H1 (cell line): ENCODE measurements around the gene GSTT2. TPM values are rescaled to one million over a fixed set of nuclear protein-coding genes. Genes with fewer than 3 reads are reported as not detected.
A peak's percentile ranks its signal among the peaks of the same experiment; 100 is the strongest.

Experiments used
- CTCF ChIA-PET: fragments of 300-600 bp; sonication (Branson Sonifier 250); formaldehyde crosslinking; loops from one replicate; lab custom pipeline; 2021; ENCODE audit not compliant: partially characterized antibody; lab: Charles Lee
- POLR2A ChIA-PET: fragments of 300-600 bp; sonication (Branson Sonifier 250); formaldehyde crosslinking; loops from one replicate; lab custom pipeline; 2021; ENCODE audit warnings: inconsistent platforms; ENCODE audit not compliant: partially characterized antibody; lab: Charles Lee
- DNase-seq, 2 experiments: peaks; one replicate each; pipeline versions ENCODE4 v3.0.0 to v3.0.0-alpha.2; 2010 to 2022; ENCODE audit warnings: low spot score in 2 of 2, low read depth in 1 of 2, mixed read lengths in 1 of 2
- FAIRE-seq: peaks from 2 replicates; lab custom pipeline; 2011; peaks lifted over from hg19 to GRCh38; lab: Jason Lieb, UNC
- H2AFZ ChIP-seq: 2 replicates; pipeline ENCODE4 v1.8.1; 2012; ENCODE audit warnings: low read length, inconsistent platforms
- H2AK5ac ChIP-seq: 2 replicates; pipeline ENCODE4 v1.6.1; 2013; ENCODE audit warnings: low read depth, low read length
- H2BK120ac ChIP-seq: replicated peaks from 2 replicates; pipeline ENCODE3; 2013; ENCODE audit warnings: low read depth, low read length, inconsistent platforms
- H2BK12ac ChIP-seq: 2 replicates; pipeline ENCODE4 v1.6.1; 2013; ENCODE audit warnings: low read depth, low read length
- H2BK15ac ChIP-seq: 2 replicates; pipeline ENCODE4 v1.6.1; 2013; ENCODE audit warnings: low read length
- H2BK20ac ChIP-seq: 2 replicates; pipeline ENCODE4 v1.6.1; 2013; ENCODE audit warnings: low read length
- H2BK5ac ChIP-seq: 2 replicates; pipeline ENCODE4 v1.6.1; 2013; ENCODE audit warnings: low read depth, low read length
- H3K14ac ChIP-seq: 2 replicates; pipeline ENCODE4 v1.6.1; 2013; ENCODE audit warnings: inconsistent platforms; ENCODE audit not compliant: insufficient read length
- H3K18ac ChIP-seq: 2 replicates; pipeline ENCODE4 v1.6.1; 2013; ENCODE audit warnings: low read length; ENCODE audit errors: extremely low read depth
- H3K23ac ChIP-seq: 2 replicates; pipeline ENCODE4 v1.6.1; 2013; ENCODE audit warnings: inconsistent platforms; ENCODE audit not compliant: insufficient read length
- H3K23me2 ChIP-seq: 2 replicates; pipeline ENCODE4 v1.6.1; 2013; ENCODE audit warnings: low read depth, low read length
- H3K27ac ChIP-seq: 2 replicates; pipeline ENCODE4 v1.6.1; 2011; ENCODE audit warnings: low read depth, low read length, inconsistent platforms
- H3K27me3 ChIP-seq, 4 experiments: replicated peaks in 1 of 4; 1 replicate in 1 of 4; 2 replicates in 3 of 4; pipeline versions ENCODE4 v1.6.1 to v1.8.1; 2011 to 2013; ENCODE audit warnings: low read length in 3 of 4, mild to moderate bottlenecking in 3 of 4, inconsistent platforms in 2 of 4, mixed read lengths in 2 of 4, moderate library complexity in 1 of 4; ENCODE audit not compliant: control insufficient read depth in 3 of 4, insufficient read depth in 3 of 4; ENCODE audit errors: extremely low read depth in 1 of 4
- H3K36me3 ChIP-seq, 4 experiments: 2 replicates each; pipeline versions ENCODE4 v1.6.1 to v1.8.1; 2011 to 2013; ENCODE audit warnings: mild to moderate bottlenecking in 4 of 4, low read length in 3 of 4, moderate library complexity in 2 of 4, control low read depth in 1 of 4, inconsistent platforms in 1 of 4; ENCODE audit not compliant: insufficient read depth in 4 of 4, control insufficient read depth in 2 of 4
- H3K4ac ChIP-seq: replicated peaks from 2 replicates; pipeline ENCODE3; 2013; ENCODE audit warnings: low read length, low read depth, mixed read lengths, inconsistent platforms; ENCODE audit not compliant: insufficient read length
- H3K4me1 ChIP-seq, 4 experiments: replicated peaks in 1 of 4; 1 replicate in 1 of 4; 2 replicates in 3 of 4; pipeline versions ENCODE4 v1.6.1 to v1.8.1; 2011 to 2013; ENCODE audit warnings: low read length in 3 of 4, inconsistent platforms in 2 of 4, mixed read lengths in 1 of 4; ENCODE audit not compliant: insufficient read depth in 4 of 4, control insufficient read depth in 3 of 4
- H3K4me2 ChIP-seq, 2 experiments: 2 replicates each; pipeline versions ENCODE4 v1.6.1 to v1.8.1; 2011 to 2013; ENCODE audit warnings: low read depth in 2 of 2, low read length in 2 of 2, control low read depth in 1 of 2, inconsistent platforms in 1 of 2, mild to moderate bottlenecking in 1 of 2; ENCODE audit not compliant: insufficient read depth in 1 of 2
- H3K4me3 ChIP-seq, 4 experiments: fragments of 200-600, 300-600 bp in 1 of 4; sonication (generic), shearing (Covaris generic), sonication (Bioruptor Twin) in 1 of 4; 2 replicates each; pipeline versions ENCODE4 v1.5.1 to v1.8.1; 2011 to 2016; ENCODE audit warnings: low read length in 4 of 4, low read depth in 3 of 4, control low read depth in 2 of 4, inconsistent platforms in 2 of 4, mild to moderate bottlenecking in 2 of 4, mixed read lengths in 1 of 4, moderate library complexity in 1 of 4; ENCODE audit not compliant: insufficient read depth in 2 of 4; ENCODE audit errors: extremely low read depth in 1 of 4
- H3K56ac ChIP-seq: replicated peaks from 2 replicates; pipeline ENCODE3; 2013; ENCODE audit warnings: low read depth, mild to moderate bottlenecking, mixed read lengths, low read length, inconsistent platforms; ENCODE audit not compliant: insufficient read length
- H3K79me1 ChIP-seq: 2 replicates; pipeline ENCODE4 v1.6.1; 2013; ENCODE audit warnings: low read depth, low read length, control low read depth
- H3K79me2 ChIP-seq, 2 experiments: 2 replicates each; pipeline versions ENCODE4 v1.6.1 to v1.8.1; 2012 to 2013; ENCODE audit warnings: low read length in 2 of 2, mild to moderate bottlenecking in 2 of 2, inconsistent platforms in 1 of 2; ENCODE audit not compliant: insufficient read depth in 2 of 2, control insufficient read depth in 1 of 2
- H3K9ac ChIP-seq, 4 experiments: replicated peaks in 1 of 4; 1 replicate in 1 of 4; 2 replicates in 3 of 4; pipeline versions ENCODE4 v1.6.1 to v1.8.1; 2011 to 2013; ENCODE audit warnings: low read depth in 3 of 4, low read length in 3 of 4, control low read depth in 2 of 4, mild to moderate bottlenecking in 2 of 4, moderate library complexity in 2 of 4, inconsistent platforms in 1 of 4; ENCODE audit errors: extremely low read depth in 1 of 4
- H3K9me3 ChIP-seq, 2 experiments: 2 replicates each; pipeline versions ENCODE4 v1.6.1 to v1.8.1; 2012 to 2013; ENCODE audit warnings: mild to moderate bottlenecking in 2 of 2, moderate library complexity in 2 of 2, control low read depth in 1 of 2, inconsistent platforms in 1 of 2, low read depth in 1 of 2, low read length in 1 of 2, mixed read lengths in 1 of 2; ENCODE audit not compliant: insufficient read depth in 2 of 2
- H4K20me1 ChIP-seq, 2 experiments: replicated peaks in 1 of 2; 2 replicates each; pipeline versions ENCODE3 to v1.8.1; 2011 to 2013; ENCODE audit warnings: inconsistent platforms in 2 of 2, low read length in 2 of 2, mild to moderate bottlenecking in 1 of 2; ENCODE audit not compliant: insufficient read depth in 2 of 2, control insufficient read depth in 1 of 2
- H4K5ac ChIP-seq: 2 replicates; pipeline ENCODE4 v1.6.1; 2013; ENCODE audit warnings: low read length, low read depth, mixed read lengths, inconsistent platforms; ENCODE audit not compliant: insufficient read length
- H4K8ac ChIP-seq: 2 replicates; pipeline ENCODE4 v1.8.0; 2013; ENCODE audit warnings: mild to moderate bottlenecking, moderate library complexity, low read length, inconsistent platforms; ENCODE audit not compliant: insufficient read depth; ENCODE audit errors: extremely low read depth
- H4K91ac ChIP-seq: replicated peaks from 2 replicates; pipeline ENCODE3; 2013; ENCODE audit warnings: low read length, mixed read lengths, inconsistent platforms; ENCODE audit not compliant: insufficient read length
- ASH2L ChIP-seq: fragments of 200-600, 300-600 bp; sonication (generic); IDR thresholded peaks from one replicate; pipeline ENCODE4 v1.7.1; 2017; ENCODE audit warnings: low read length
- ATF2 ChIP-seq: IDR thresholded peaks from 2 replicates; pipeline ENCODE4 v1.6.1; 2012; ENCODE audit warnings: low read length, inconsistent platforms
- CHD1 ChIP-seq: IDR thresholded peaks from 2 replicates; pipeline ENCODE4 v1.6.1; 2012; ENCODE audit warnings: low read depth, low read length, improper control_type of control experiment
- E2F6 ChIP-seq: IDR thresholded peaks from 2 replicates; pipeline ENCODE4 v1.6.1; 2012; ENCODE audit warnings: inconsistent platforms
- EP300 ChIP-seq, 2 experiments: IDR thresholded peaks; 1 replicate in 1 of 2; 2 replicates in 1 of 2; pipeline ENCODE4 v1.6.1; 2011 to 2012; ENCODE audit warnings: low read depth in 2 of 2, low read length in 2 of 2, mild to moderate bottlenecking in 2 of 2, borderline replicate concordance in 1 of 2, inconsistent platforms in 1 of 2, moderate library complexity in 1 of 2
- JUND ChIP-seq: IDR thresholded peaks from 2 replicates; pipeline ENCODE4 v1.6.1; 2011; ENCODE audit warnings: mild to moderate bottlenecking, improper control_type of control experiment, low read length
- POLR2AphosphoS5 ChIP-seq: IDR thresholded peaks from 2 replicates; pipeline ENCODE4 v1.6.1; 2011; ENCODE audit warnings: low read depth, low read length
- RXRA ChIP-seq: IDR thresholded peaks from 2 replicates; pipeline ENCODE4 v1.6.1; 2011; ENCODE audit warnings: low read depth, mild to moderate bottlenecking, low read length, moderate library complexity; ENCODE audit not compliant: insufficient read depth
- SP2 ChIP-seq: IDR thresholded peaks from 2 replicates; pipeline ENCODE4 v1.6.1; 2012; ENCODE audit warnings: mild to moderate bottlenecking, low read length, inconsistent platforms
- TAF7 ChIP-seq: optimal IDR thresholded peaks from 2 replicates; pipeline ENCODE3; 2011; ENCODE audit warnings: low read depth, mild to moderate bottlenecking, inconsistent platforms, low read length, moderate library complexity, borderline replicate concordance
- WGBS, 2 experiments: shearing (Covaris generic) in 1 of 2; methylation state at CpG; one replicate each; pipeline versions ENCODE4 v1.1.6 to v1.1.7; 2013 to 2015; ENCODE audit warnings: low lambda C conversion rate in 2 of 2, mixed read lengths in 2 of 2, inconsistent platforms in 1 of 2, low coverage in 1 of 2, missing lambda C conversion rate in 1 of 2; ENCODE audit not compliant: insufficient replicate concordance in 2 of 2, insufficient coverage in 1 of 2, insufficient read length in 1 of 2; ENCODE audit errors: extremely low coverage in 1 of 2, missing lambda C conversion rate in 1 of 2; 5-methylcytosine and 5-hydroxymethylcytosine counted together
- polyA plus RNA-seq, 7 experiments: library from polyadenylated mRNA; depleted of rRNA in 3 of 7; stranded (reverse) in 5 of 7; unstranded in 2 of 7; fragments of >200 nt in 5 of 7; fragments of 200-250 nt in 2 of 7; gene quantifications; 1 replicate in 5 of 7; 2 replicates in 1 of 7; 4 replicates in 1 of 7; pipeline versions ENCODE4 v1.2.1 to v1.2.3, GENCODE V29; 2011 to 2013; ENCODE audit warnings: missing spikeins in 2 of 7, mixed read lengths in 2 of 7
- total RNA-seq: library from RNA; stranded (reverse); fragmentation: NEBNext Ultra II Directional; extraction: Animal tissue kit (Norgen Biotek cat#: 25700); gene quantifications from 2 replicates; pipeline ENCODE4 v1.2.1, GENCODE V29; 2021

Gene GSTT2
- total and polyA plus RNA-seq, 2 of the 8 experiments (the other 6 are each of a cell fraction or from before 2014, with no cell fraction given), result 1.1 to 1.5 TPM

- Histone ChIP-seq H3K9ac (no peak overlapping the region), H3K4me3 (no peak overlapping the region), H2AK5ac (0 out of 2 replicates have a peak overlapping the region, but pooled peaks have one; percentile 1), H3K9me3 (no peaks in the 10 kb centered on the region), H3K14ac (no peak overlapping the region), H4K5ac (no peak overlapping the region), H3K36me3 (no peaks in the 10 kb centered on the region), H2BK5ac (no peak overlapping the region), H2BK120ac (no peak overlapping the region), H3K4me2 (no peak overlapping the region), H4K8ac (no peak overlapping the region), H3K56ac (no peak overlapping the region), H2AFZ (no peak overlapping the region), H4K20me1 (no peaks in the 10 kb centered on the region), H2BK12ac (no peak overlapping the region), H3K4ac (no peak overlapping the region), H2BK20ac (0 out of 2 replicates have a peak overlapping the region, but pooled peaks have one; percentile 25), H3K27ac (no peak overlapping the region), H3K79me2 (no peaks in the 10 kb centered on the region), H3K79me1 (no peaks in the 10 kb centered on the region), H2BK15ac (0 out of 2 replicates have a peak overlapping the region, but pooled peaks have one; percentile 76), H3K23me2 (peaks cover 3% of the 10 kb centered on the region; the same call in 1 of the 2 replicates), H3K27me3 (peaks cover 0 to 3% (median 0%) of the 10 kb centered on the region in 4 experiments; a peak in 3 of 7 replicates), H3K23ac (no peak overlapping the region), H4K91ac (peak overlapping the region; percentile 4), H3K18ac (no peak overlapping the region), H3K4me1 (peaks cover 0 to under 1% (median 0%) of the 10 kb centered on the region in 4 experiments; a peak in 3 of 7 replicates)
- ChIA-PET POLR2A (no interaction called here), CTCF (interaction anchor here (0.8 to 1.2 kb wide), 3 partner anchors 9 to 50 kb away, joined by 3 read pairs; no protein-coding TSS in a partner anchor)
- FAIRE-seq, result no peak
- DNase-seq, result no peak
- 79% methylated on average over 10 of the region's 10 CpGs; no CpG with 5 or more reads in 1 of the 2 experiments for WGBS, 2 experiments
- TF ChIP-seq ASH2L (no peak), ATF2 (no peak), TAF7 (no peak), EP300 (IDR thresholded peaks at IDR 0.05; ENCODE audit: borderline replicate concordance in 1 of 2, low read depth in 2 of 2, low read length in 2 of 2) (no peak), POLR2AphosphoS5 (no peak), CHD1 (no peak), SP2 (no peak), E2F6 (no peak), JUND (no peak), RXRA (no peak)
Observed at GRCh38 chr22:24006207-24006913, 26.4 kb downstream of the GSTT2 start.
